NCI-H2171 (cell line): ENCODE measurements around the gene CLK3.
"Not testable (repeated sequence)": the region's sequence is repeated elsewhere in the genome, so short reads cannot be mapped to it uniquely, and the experiment has no call there.

Source experiments
- DNase-seq: peaks from one replicate; lab custom pipeline; 2025; lab: John Stamatoyannopoulos, UW

Gene CLK3

DNA sequence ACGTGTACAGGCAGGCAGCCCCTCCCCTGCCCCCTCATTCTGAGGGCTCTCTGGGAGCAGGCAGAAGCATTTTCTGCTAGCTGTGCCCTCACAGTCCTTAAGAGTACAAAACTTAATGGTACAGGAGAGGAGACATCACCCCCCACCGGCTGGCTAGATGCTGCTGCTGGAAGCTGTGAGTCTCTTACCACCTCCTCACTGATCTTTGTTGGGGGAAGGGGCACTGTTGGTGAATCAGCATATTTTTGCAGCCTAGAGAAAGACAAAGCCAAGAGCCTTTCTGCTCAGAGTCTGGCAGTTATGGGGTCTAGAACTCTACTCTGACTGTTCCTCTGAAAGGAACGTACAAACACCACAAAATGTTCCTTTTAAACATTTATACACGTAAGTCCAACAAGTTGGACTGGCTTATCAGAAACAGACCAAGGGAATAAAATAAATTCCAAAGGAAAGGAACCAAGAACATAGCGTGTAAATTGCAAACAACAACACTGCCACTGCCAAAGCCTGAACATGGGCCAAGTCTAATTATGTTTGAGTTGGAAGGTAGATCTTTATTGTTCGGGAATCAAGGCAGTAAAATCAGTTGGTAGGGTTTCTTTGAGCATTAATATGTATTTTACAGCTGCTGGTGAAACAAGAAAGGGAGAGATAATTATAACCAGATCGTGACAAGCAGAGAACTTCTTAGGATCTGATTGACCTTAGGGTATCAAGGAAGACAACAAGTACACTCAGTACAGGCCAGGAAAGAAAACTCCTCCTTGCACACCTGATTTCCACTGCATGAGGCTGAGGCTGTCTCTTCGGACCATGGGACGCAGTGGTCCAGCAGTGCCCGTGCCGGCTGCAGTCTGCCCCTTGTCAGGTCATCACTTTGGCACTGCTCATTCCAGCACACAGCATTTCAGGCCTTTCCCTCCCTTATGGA, 27.4 kb downstream of the CLK3 start:
- no peak for DNase-seq

DNA sequence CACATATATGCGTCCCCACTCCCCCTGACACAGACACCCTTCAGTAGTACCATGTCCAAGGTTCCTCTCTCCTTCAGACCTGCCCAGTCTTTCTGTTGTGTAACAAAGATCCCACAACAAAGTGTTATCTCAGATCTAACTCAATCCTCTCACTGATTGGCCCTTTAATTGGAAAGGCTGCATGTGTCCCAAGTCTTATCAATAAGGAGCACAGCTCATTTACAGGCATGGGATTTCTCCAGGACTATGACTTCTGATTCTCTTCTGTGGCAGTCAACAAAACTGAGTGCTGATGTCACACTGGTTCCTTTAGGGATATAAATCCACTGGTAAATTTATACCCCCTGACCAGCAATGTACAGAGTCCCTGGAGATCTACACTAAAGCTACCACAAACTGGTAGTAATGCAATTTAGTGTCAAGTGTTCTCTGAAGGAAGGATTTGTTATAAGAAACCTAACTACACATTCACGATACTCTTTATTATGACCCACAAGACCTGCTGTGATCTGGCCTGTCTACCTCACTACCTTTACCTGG, 28.1 kb downstream of the CLK3 start:
- DNase-seq, result no peak

DNA sequence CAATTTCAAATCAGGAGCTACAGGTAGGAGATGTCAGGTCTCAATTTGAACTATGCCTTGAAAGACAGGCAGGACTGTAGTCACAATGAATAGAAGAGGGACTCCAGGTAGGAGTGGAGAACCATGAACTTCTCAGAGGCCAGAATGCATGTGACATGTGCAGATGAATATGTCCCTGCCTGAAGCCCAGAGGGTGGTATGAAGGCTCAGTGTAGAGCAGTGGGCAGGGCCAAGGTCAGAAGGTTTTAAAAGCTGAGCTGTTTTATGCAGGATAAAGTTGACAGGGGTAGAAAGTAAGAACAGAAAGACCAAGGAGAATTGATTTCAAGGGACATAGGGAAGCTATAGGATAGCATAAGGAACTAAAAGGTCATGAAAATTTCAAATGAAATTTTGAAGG, 30.8 kb downstream of the CLK3 start:
- DNase-seq, result no peak

DNA sequence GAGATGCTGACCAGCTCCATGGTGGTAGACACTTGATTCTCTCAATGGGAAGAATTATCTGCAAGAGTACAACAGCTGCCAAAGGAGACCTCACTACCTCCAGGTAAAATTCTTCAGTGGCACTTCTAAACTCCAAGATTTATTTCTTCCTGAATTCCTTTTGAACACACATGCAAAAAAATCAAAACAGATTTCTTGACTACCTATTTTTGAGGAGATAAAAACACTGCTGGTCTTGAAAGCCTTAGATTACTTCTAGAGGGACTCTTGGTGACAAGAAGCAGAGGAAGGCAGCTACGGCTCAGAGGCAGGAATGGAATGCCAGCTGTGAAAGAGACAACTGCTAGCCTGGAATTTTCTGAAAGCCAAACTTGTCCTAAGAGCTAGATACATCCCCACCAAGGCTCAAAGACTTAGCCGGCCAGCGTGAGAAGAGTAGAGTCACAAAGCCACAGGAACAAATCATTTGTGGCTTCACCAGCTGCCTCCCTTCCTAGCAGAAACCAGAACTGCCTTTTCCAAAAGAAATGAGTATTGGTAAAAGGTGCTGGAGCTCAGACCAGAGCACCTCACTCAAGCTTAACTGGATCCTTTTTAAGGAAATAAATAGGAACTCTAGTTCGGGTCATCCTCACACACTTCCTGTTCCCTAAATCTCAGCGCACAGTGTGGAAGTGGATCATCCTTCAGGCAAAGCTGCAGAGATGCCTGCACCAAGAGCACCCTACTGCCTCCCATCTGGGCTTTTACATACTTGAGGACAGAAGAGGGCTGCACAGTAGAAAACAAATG, 32.6 kb downstream of the CLK3 start:
- no peak for DNase-seq

DNA sequence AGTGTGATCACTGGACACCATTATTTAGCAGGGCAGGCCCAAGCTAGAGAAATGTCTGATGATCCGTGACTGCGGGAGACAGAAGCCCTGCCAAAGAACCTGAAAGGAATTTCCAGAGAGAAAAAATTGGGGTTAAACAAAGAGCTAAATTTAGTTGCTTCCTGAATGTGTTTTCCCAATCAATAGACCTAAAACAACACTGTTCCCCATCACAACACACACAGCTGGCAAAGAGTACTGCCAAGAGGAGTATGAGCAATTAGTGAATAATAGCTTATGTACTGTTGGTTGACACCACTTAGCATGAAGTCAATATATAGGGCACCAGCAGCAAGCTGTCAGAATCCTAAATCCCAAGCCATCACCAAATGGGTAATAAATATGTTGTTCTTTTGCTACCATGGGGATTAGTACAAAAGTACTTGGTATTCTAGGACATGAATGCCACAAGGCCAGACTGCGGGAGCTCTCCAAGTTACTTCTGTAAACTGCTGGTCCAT, 35.7 kb downstream of the CLK3 start:
- peak; percentile 17 for DNase-seq

DNA sequence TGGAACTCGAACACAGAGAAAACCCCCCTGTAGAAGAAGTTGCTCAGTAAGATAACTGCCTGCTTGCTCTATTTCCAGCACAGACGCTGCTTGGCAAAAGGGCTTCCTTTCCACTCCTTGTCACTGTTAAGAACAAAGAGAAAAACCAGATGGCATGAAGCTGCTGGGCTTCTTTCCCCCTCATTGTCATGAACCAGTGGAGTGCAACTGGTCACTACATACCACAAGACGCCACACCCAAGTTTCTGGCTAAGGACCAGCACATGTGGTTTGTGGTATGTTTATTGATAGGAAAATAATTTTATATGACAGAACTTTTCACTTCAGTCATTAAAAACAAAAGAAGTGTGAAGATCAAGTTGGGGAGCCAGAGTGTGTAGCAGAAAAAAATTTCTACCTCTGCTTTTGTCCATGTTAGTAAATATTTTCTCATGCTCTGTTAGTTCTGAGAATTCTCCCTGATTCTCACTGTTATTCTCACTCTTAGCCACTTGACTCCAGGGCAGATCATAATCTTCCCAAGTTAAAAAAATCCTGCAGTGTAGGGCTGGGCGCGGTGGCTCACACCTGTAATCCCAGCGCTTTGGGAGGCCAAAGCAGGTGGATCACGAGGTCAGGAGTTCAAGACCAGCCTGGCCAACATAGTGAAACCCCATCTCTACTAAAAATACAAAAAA, 37.9 kb downstream of the CLK3 start:
- no peak for DNase-seq

DNA sequence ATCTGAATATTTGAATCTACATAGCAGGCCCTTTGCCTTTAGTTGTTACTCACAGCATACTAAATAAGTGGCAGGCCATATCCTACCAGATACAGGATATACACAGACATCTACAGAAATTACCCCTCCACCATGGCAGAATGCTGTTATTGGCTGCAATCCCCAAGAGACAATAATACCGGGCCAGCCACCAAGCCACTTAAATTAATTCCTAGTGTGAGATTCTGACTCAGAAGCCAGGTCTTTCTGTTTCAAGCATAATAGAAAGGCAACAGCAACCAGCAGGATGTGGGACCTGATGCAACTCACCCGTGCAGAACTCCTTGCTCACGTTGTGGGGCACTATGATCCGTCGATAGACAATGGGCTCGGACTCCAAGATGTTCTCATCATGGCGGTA, 39.8 kb downstream of the CLK3 start:
- DNase-seq, result no peak

DNA sequence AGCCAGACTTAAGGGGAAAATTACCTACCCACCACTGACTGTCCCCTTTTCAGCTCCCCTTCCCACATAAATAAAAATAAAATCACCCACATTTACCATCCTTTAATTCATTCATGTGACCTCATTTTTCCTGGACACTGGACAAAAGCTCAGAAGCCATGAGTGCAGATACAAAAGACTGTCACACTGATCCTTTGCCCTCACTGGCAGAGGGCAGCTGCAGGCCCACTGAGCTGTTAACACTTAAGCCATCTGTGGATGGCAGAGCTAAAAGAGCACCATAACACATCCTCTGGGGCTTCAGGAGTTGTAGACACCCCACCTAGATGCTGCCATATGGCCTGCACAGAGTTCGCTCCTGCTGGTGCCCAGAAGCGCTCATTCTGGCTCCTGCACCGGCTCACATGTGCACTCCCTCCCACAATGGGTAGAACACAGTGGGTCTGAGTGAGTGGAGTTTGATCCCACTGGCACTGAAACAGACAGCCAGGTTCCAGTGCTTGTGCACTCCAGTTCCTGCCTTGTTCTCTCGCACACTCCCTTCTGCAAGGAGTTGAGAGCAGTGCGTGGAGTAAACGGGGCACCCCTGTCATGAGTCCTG, 41.4 kb downstream of the CLK3 start:
- peak; percentile 76 for DNase-seq

DNA sequence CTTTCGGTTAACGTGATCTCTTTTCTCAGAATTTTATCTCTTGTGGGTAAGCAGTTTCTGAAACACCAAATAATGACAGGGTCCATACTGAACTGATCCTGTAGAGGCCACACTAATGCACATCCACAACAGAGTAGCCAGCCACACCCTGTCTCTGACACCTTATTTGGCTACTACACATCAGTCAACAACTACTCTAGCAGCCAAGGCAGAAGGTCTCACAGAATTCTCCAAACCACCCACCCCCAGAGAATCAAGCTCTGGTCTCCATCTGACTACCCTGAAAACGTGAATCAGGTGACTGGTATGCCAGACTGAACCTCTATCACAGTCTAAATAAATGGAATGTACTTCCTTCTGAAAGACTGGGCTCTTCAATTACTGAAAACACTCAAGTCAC, 42.2 kb downstream of the CLK3 start:
- DNase-seq, result no peak

DNA sequence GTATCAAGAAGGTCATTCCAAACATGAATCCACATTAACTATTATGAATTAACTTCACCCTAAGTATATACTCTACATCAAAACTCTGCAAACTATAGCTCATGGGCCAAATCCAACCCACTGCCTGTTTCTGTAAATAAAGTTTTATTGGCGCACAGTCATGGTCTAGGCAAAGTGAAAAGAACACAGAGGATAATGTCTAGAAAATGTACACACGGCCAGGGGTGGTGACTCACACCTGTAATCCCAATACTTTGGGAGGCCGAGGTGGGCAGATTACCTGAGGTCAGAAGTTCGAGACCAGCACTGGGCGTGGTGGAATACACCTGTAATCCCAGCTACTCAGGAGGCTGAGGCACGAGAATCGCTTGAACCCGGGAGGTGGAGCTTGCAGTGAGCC, 45.6 kb downstream of the CLK3 start:
- not testable (repeated sequence) for DNase-seq

DNA sequence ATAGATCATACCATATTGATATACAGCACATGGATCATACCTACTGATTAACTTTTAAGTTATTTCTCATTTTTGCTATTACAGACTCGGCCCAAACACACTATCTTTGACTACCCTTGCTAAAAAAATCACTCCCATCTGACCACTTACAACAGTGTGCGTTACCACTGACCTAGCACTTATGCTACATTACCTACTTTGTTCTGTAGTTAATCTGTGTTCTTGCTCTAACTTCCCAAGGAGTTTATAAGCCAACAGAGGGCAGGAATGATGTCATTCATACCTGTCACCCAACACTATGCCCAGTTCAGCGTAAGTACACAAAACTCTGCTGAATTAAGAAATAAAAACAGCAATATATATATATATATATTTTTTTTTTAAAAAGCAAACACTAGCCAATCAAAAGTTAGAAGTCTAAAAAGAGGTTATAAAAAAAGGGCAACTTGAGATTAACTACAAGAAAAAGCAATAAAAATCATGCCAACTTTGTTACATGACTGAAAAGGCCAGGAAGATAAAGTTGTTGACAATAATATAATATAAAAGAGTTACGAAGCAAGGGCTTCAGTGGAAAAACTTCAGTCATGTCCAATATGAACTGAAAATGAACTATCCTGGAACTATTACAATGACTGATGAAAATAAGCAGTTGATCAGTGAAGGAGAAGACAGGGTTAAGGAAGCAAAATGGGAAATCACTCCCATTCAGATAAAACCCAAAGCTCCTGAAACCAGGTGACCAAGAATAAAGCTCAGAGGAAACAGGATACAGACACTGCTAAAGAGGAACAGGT, 46.6 kb downstream of the CLK3 start:
- DNase-seq, result no peak

DNA sequence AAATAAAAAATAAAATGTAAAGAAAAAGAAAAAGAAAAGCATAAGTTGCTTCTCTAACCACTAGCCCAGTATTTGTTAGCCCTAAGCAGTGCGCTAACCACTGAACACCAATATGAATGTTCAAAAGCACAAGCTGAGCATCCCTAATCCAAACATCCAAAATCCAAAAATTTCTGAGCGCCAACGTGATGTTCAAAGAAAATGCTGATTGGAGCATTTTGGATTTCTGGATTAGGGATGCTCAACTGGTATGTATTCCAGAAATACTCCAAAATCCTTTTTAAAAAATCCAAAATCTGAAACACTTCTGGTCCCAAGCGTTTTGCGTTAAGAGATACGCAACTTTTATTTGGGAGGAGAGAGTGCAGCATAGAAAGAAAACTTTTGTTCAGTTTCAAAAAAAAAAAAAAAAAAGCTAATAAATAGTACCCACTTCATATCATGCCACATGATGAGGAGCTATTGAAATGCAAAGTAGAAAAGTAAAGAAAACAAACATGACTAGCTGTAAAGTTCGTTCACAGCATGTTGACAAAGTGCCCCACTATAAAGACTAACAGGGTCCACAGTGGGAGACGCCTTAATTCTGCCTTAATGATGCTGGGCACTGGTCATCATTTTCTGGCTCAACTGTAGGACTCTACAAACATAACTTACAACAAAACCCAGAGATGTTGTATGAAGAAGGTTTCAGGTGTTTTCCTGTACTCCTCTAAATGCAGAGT, 47.8 kb downstream of the CLK3 start:
- no peak for DNase-seq

DNA sequence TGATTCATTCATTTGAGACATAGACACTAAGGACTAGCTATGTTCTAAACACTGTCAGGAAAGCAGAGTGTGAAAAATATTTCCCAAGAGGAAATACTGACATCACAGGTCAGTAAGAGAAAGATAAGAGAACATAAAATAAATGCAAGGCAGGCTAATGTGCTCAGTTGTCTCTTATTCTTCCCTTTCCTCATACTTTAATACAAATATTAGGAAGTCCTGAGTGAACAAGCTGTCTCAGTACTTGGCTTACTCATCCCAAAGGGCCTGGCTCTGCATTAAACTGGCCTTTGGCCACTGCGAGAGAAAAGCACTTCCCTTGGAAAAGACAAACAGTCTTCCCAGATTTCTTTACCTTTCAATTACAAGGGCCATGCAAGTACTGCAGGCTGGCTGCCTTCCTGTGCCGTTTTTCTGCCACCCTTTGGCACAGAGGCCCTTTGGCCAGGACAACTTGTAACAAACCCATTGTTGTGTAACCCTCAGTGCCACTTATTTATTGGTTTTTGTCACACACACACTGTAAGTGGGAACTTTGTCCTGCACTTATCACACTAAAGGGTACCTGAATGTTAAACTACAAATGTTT, 48.5 kb downstream of the CLK3 start:
- DNase-seq, result no peak

DNA sequence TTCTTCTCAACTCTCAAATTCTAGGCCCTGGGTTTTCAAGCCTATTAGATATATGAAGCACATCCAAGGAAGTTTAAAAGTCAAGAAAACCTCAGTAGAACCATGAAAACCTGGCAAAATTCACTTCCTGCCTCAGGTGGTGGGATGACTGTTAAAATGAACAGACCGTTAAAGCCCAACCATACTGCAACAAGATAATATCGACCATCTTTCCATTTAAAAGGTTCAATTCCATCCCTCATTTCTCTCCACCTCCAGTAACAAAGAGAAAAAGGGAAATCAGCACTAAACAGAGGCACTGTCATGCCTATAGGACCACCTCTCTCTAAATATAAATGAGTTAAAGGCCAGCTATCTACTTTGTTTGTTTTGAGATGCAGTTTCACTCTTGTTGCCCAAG, 49.0 kb downstream of the CLK3 start:
- DNase-seq, result no peak

DNA sequence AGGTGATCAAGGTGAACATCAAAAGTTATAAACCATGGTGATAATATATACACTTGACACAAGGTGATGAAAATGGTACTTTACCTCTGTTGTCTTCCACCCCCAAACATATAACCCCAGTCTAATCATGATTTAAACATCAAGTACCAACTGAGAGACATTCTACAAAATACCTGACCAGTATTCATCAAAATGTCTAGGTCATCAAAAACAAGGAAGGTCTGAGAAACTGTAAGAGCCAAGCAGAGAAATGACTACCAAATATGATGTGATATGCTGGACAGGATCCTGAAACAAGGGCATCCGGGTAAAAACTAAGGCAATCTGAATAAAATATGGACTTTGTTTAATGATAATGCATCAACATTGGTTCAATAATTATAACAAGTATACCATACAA, 52.3 kb downstream of the CLK3 start:
- no peak for DNase-seq

DNA sequence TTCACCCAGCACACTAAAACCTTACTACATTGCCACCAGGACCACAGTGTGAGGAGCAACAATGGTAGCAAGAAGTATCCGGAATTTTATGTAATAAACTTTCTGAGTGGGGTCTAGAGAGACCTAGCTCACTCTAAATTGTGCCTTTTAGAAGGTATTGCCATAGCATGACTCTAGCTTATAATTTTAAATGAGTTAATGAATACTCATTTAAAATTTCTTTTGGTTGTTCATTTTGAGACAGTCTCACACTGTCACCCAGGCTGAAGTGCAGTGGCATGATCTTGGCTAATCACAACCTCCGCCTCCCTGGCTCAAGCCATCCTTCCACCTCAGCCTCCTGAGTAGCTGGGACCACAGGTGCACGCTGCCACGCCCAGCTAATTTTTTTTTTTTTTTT, 54.0 kb downstream of the CLK3 start:
- no peak for DNase-seq

DNA sequence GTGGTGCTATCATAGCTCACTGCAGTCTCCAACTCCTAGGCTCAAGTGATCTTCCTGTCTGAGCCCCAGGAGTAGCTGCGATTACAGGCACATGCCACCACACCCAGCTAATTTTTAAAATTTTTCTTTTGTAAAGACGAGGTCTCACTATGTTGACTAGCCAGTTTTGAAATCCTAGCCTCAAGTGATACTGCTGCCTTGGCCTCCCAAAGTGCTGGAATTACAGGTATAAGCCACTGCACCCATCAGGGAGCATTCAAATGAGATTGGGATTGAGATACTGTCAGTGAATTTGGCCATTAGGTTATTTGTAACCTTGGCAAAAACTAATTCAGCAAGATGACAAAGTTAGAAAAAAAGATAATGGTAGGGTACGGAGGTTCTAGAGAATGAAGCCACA, 58.5 kb downstream of the CLK3 start:
- DNase-seq, result no peak

DNA sequence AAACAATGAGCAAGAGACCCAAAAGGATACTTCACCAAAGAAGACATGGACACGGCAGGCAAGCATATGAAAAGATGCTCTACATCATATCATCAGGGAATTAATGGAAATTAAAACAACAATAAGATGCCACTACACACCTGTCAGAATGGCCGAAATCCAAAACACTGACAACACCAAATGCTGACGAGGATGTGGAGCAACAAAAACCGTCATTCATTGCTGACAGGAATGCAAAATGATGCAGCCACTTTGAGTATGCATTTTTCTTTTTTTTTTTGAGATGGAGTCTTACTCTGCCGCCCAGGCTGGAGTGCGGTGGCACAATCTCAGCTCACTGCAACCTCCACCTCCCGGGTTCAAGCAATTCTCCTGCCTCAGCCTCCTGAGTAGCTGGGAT, 61.2 kb downstream of the CLK3 start:
- no peak for DNase-seq
